ENCODE measurements around the gene ACIN1.

DNA sequence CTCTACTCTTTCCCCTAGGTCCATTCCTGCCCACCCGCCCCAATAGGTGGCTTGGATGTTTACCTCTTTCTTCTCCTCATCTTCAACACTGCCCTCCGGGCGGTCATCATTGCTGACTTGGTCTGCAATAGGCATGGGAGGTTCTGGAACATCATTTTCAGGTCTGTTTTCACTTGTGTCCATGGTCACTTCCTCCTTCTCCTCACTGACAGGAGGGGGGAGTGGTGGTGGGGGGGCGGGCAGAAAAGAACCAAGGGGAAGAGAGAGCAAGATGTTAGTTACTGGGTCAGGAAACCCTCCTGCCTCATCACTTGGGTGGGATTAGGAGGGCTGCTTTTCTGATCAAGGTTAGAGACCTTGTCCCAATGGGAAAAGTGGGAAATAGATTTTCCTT lies 25.5 kb downstream of the ACIN1 start:
- no peak for TF ChIP-seq CTCF (IDR thresholded peaks at IDR 0.05; ENCODE audit: low read length)
- TF ChIP-seq EZH2 (IDR thresholded peaks at IDR 0.05; ENCODE audit: borderline replicate concordance, low read length): no peak

All from OCI-LY1 (cell line).